DMS153 treated with DMSO at 0.1 percent for 48 hours (cell line): ENCODE results near the gene LGR4.
"Not testable (repeated sequence)": the region's sequence is repeated elsewhere in the genome, so short reads cannot be mapped to it uniquely, and the experiment has no call there.

ENCODE experiments used
- DNase-seq: peaks from one replicate; lab custom pipeline; 2025; ENCODE audit not compliant: unreplicated experiment; lab: John Stamatoyannopoulos, UW

Gene LGR4

GRCh38 chr11:27459191-27459590, 13.4 kb downstream of the LGR4 start:
- no peak for DNase-seq

GRCh38 chr11:27458182-27458581, 14.4 kb downstream of the LGR4 start:
- no peak for DNase-seq

- DNase-seq: no peak
Observed at GRCh38 chr11:27456795-27457329, 15.7 kb downstream of the LGR4 start.

GRCh38 chr11:27456140-27456794, 16.3 kb downstream of the LGR4 start:
- no peak for DNase-seq

- DNase-seq: no peak
Observed at GRCh38 chr11:27455667-27456066, 16.9 kb downstream of the LGR4 start.

- no peak for DNase-seq
Observed at GRCh38 chr11:27453701-27454100, 18.9 kb downstream of the LGR4 start.

- no peak for DNase-seq
Observed at GRCh38 chr11:27452147-27452546, 20.4 kb downstream of the LGR4 start.

GRCh38 chr11:27451244-27451965, 21.2 kb downstream of the LGR4 start:
- no peak for DNase-seq

- DNase-seq: not testable (repeated sequence)
Observed at GRCh38 chr11:27448184-27448540, 24.4 kb downstream of the LGR4 start.

- no peak for DNase-seq
Observed at GRCh38 chr11:27447288-27448183, 25.1 kb downstream of the LGR4 start.

GRCh38 chr11:27445625-27446024, 27.0 kb downstream of the LGR4 start:
- DNase-seq: no peak

- DNase-seq: peak; percentile 84
Observed at GRCh38 chr11:27444801-27445215, 27.8 kb downstream of the LGR4 start.

GRCh38 chr11:27443746-27444507, 28.7 kb downstream of the LGR4 start:
- DNase-seq: peak; percentile 76

GRCh38 chr11:27443227-27443626, 29.4 kb downstream of the LGR4 start:
- no peak for DNase-seq

GRCh38 chr11:27440090-27440489, 32.5 kb downstream of the LGR4 start:
- DNase-seq: no peak

- DNase-seq: no peak
Observed at GRCh38 chr11:27438595-27438981, 34.0 kb downstream of the LGR4 start.

- no peak for DNase-seq
Observed at GRCh38 chr11:27437829-27438594, 34.6 kb downstream of the LGR4 start.

- DNase-seq: no peak
Observed at GRCh38 chr11:27436916-27437315, 35.7 kb downstream of the LGR4 start.

- no peak for DNase-seq
Observed at GRCh38 chr11:27433742-27434141, 38.8 kb downstream of the LGR4 start.

GRCh38 chr11:27431808-27432207, 40.8 kb downstream of the LGR4 start:
- DNase-seq: peak; percentile 18
